ENCODE measurements around the gene CHD8. TPM values are rescaled to one million over a fixed set of nuclear protein-coding genes. Genes with fewer than 3 reads are reported as not detected.

CHD8 gene
- total and polyA plus RNA-seq, 2 of the 13 experiments (the other 11 are each of a cell fraction or from before 2014, with no cell fraction given): 35.1 to 79.6 TPM

DNA sequence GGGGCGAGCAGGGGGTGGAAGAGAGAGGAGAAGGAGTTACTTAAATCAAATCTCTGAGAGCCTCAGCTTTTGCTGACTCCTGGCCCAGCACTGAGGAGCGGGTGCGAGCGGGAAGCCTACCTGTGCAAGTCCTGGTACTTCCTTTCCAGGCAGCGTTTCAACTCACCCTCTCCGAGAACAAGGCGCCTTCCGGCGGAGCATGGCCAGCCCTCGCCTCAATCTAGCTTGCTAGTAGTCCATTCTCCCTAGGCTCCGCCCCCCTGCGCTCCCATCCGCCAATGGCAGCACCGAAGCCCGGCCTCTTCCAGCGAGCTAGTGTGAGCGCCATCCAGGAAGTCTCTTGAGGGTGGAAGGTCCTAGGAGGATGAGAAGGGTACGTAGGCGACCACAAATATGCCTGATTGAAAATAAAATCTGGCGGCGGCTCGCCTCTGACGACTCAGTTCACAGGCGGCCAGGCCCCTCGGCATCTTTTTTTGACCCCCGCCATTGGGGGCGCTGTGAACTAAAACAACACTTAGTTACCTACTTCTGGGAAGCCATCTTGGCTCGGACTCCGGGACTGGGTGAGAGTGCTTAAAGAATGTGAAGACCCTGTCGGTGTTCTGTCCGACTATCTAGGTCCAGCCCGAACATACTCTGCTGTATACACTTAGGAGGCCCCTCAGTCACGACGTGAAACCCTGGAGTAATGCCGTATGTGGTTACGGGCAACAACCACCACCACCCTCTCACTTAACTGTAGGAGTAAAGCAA, at the start of gene CHD8 (continued):
- TF ChIP-seq, protein P1, sequence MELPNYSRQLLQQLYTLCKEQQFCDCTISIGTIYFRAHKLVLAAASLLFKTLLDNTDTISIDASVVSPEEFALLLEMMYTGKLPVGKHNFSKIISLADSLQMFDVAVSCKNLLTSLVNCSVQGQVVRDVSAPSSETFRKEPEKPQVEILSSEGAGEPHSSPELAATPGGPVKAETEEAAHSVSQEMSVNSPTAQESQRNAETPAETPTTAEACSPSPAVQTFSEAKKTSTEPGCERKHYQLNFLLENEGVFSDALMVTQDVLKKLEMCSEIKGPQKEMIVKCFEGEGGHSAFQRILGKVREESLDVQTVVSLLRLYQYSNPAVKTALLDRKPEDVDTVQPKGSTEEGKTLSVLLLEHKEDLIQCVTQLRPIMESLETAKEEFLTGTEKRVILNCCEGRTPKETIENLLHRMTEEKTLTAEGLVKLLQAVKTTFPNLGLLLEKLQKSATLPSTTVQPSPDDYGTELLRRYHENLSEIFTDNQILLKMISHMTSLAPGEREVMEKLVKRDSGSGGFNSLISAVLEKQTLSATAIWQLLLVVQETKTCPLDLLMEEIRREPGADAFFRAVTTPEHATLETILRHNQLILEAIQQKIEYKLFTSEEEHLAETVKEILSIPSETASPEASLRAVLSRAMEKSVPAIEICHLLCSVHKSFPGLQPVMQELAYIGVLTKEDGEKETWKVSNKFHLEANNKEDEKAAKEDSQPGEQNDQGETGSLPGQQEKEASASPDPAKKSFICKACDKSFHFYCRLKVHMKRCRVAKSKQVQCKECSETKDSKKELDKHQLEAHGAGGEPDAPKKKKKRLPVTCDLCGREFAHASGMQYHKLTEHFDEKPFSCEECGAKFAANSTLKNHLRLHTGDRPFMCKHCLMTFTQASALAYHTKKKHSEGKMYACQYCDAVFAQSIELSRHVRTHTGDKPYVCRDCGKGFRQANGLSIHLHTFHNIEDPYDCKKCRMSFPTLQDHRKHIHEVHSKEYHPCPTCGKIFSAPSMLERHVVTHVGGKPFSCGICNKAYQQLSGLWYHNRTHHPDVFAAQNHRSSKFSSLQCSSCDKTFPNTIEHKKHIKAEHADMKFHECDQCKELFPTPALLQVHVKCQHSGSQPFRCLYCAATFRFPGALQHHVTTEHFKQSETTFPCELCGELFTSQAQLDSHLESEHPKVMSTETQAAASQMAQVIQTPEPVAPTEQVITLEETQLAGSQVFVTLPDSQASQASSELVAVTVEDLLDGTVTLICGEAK (IDR thresholded peaks at IDR 0.05): no peak
- TF ChIP-seq, protein P1 (CRISPR knock-in tag; IDR thresholded peaks at IDR 0.05): peak; percentile 80
- no peak for TF ChIP-seq ZNF552 (CRISPR knock-in tag; IDR thresholded peaks at IDR 0.05; ENCODE audit: borderline replicate concordance)
- TF ChIP-seq, protein P2, sequence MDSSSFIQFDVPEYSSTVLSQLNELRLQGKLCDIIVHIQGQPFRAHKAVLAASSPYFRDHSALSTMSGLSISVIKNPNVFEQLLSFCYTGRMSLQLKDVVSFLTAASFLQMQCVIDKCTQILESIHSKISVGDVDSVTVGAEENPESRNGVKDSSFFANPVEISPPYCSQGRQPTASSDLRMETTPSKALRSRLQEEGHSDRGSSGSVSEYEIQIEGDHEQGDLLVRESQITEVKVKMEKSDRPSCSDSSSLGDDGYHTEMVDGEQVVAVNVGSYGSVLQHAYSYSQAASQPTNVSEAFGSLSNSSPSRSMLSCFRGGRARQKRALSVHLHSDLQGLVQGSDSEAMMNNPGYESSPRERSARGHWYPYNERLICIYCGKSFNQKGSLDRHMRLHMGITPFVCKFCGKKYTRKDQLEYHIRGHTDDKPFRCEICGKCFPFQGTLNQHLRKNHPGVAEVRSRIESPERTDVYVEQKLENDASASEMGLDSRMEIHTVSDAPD (CRISPR knock-in tag; IDR thresholded peaks at IDR 0.05): no peak
- TF ChIP-seq ZFP36 (IDR thresholded peaks at IDR 0.05; ENCODE audit: borderline replicate concordance, low read depth, low read length, partially characterized antibody): no peak
- peak; percentile 90 for TF ChIP-seq PHF5A (CRISPR knock-in tag; IDR thresholded peaks at IDR 0.05; ENCODE audit: low read depth, unreplicated experiment)
- TF ChIP-seq ISL2 (CRISPR knock-in tag; IDR thresholded peaks at IDR 0.05): peak; percentile 64; the same call in 1 of the 2 replicates
- TF ChIP-seq FOSL2 (CRISPR knock-in tag; IDR thresholded peaks at IDR 0.05): peak; percentile 51
- 0 out of 2 replicates have a peak, but pooled peaks have one; percentile 21 for TF ChIP-seq GTF2F1 (IDR thresholded peaks at IDR 0.05; ENCODE audit: low read length)
- TF ChIP-seq SAP130 (CRISPR knock-in tag; IDR thresholded peaks at IDR 0.05; ENCODE audit: low read depth): peak; percentile 100
- peak; percentile 94; the same call in 1 of the 2 replicates for TF ChIP-seq ARHGAP35 (CRISPR knock-in tag; IDR thresholded peaks at IDR 0.05; ENCODE audit: borderline replicate concordance)
- TF ChIP-seq KDM5B (CRISPR knock-in tag; IDR thresholded peaks at IDR 0.05; ENCODE audit: borderline replicate concordance): peak; percentile 92; the same call in 1 of the 2 replicates
- TF ChIP-seq, protein P3, sequence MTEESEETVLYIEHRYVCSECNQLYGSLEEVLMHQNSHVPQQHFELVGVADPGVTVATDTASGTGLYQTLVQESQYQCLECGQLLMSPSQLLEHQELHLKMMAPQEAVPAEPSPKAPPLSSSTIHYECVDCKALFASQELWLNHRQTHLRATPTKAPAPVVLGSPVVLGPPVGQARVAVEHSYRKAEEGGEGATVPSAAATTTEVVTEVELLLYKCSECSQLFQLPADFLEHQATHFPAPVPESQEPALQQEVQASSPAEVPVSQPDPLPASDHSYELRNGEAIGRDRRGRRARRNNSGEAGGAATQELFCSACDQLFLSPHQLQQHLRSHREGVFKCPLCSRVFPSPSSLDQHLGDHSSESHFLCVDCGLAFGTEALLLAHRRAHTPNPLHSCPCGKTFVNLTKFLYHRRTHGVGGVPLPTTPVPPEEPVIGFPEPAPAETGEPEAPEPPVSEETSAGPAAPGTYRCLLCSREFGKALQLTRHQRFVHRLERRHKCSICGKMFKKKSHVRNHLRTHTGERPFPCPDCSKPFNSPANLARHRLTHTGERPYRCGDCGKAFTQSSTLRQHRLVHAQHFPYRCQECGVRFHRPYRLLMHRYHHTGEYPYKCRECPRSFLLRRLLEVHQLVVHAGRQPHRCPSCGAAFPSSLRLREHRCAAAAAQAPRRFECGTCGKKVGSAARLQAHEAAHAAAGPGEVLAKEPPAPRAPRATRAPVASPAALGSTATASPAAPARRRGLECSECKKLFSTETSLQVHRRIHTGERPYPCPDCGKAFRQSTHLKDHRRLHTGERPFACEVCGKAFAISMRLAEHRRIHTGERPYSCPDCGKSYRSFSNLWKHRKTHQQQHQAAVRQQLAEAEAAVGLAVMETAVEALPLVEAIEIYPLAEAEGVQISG (CRISPR knock-in tag; IDR thresholded peaks at IDR 0.05): peak; percentile 98
- TF ChIP-seq JUN (CRISPR knock-in tag; IDR thresholded peaks at IDR 0.05): no peak
- no peak for TF ChIP-seq IKZF1 (IDR thresholded peaks at IDR 0.05)
